Measurements from ENCODE around the gene YLPM1.
A peak's percentile ranks its signal among the peaks of the same experiment; 100 is the strongest.
"Not testable (repeated sequence)": the region's sequence is repeated elsewhere in the genome, so short reads cannot be mapped to it uniquely, and the experiment has no call there.

Gene YLPM1

GRCh38 chr14:74762917-74763802 lies at the start of gene YLPM1:
Gene YLPM1 (plus strand): TSS chr14:74763316. CDS start chr14:74763490, 174 bp downstream.
- DNase-seq (ENCODE audit: low read depth): peak; percentile 83

DNA sequence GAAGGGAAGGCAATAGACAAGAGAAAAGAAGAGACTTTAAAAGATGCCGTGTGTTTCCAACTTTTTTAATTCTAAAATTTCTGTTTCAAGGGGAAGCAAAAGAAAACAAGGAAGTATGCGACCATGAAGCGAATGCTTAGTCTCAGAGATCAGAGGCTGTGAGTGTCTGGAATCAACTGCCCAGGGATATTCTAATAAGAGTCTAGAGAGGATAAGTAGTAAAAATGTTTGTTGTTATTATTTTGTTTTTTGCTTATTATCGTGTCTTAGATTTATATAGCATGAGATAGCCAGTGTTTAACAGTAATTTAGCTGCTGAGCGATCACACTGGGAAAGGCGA lies 49.8 kb upstream of the YLPM1 start:
- no peak for DNase-seq (ENCODE audit: low read depth)

DNA sequence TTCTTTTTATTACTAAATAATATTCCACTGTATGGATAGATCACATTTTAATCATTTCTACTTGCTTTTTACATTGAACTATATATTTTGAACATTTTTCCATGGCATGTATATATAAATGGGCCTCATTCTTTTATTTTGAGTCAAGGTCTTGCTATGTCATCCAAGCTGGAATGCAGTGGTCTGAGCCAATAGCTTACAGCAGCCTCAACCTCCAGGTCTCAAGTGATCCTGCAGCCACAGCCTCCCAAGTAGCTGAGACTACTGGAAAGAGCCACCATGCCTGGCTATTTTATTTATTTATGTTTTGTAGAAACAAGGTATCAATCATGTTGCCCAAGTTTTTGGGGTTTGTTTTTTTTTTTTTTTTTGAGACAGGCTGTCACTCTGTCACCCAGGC lies 42.6 kb upstream of the YLPM1 start:
- no peak for DNase-seq (ENCODE audit: low read depth)

GRCh38 chr14:74723134-74723533 lies 40.0 kb upstream of the YLPM1 start:
- DNase-seq (ENCODE audit: low read depth): no peak

GRCh38 chr14:74732387-74732786 lies 30.7 kb upstream of the YLPM1 start:
- no peak for DNase-seq (ENCODE audit: low read depth)

DNA sequence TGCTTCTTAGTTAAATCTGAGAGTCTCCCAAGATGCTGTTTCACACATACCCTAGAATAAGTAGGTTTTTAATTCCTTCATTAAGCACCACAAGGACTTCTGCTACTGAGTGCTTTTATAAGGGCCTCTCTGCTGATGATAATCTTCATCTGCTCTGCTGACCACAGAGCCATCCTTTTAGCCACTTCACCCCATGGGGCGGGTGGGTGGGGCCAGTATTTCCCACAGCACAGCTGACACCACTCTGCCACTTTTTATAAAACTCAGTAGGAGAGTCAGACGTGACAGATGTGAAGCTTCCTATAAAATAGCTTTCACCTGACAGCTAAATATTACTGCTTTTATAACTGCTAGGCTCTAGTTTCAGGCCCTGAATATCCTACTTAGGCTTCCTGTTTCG lies 29.9 kb upstream of the YLPM1 start:
- DNase-seq (ENCODE audit: low read depth): no peak

DNA sequence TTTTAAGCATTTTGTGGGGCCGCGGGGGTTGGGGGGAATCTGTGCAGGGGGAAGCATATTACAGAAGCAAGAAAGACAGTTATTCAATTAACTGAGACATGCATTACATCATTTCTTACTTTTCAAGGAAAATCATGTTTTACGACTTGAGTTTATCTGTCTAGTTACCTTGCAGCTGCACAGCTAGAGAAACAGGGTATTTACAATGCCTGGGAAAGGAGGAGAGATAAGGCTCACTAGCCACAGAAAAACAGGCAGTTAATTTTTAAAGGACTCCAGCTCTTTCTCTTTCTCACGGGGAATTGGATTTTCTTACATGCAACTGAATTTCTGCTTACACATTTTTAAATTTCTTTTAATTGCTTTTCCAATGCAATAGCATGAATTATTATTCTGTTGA lies 28.0 kb upstream of the YLPM1 start:
- DNase-seq (ENCODE audit: low read depth): no peak

DNA sequence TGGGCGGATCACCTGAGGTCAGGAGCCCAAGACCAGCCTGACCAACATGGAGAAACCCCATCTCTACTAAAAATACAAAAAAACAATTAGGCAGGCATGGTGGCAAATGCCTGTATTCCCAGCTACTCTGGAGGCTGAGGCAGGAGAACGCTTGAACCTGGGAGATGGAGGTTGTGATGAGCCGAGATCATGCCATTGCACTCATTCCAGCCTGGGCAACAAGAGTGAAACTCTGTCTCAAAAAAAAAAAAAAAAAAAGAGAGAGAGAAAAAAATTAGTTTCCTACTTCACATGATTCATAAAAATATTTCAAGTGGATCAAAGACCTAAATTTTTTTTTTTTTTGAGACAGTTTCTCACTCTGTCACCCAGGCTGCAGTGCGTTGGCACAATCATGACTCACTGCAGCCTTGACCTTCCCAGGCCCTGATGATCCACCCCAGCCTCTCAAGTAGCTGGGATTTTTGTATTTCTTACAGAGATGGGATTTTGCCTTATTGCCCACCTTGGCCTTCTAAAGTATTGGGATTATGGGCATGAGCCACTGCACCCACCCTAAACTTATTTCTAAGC lies 25.3 kb upstream of the YLPM1 start:
- DNase-seq (ENCODE audit: low read depth): no peak

- DNase-seq (ENCODE audit: low read depth): no peak
These were observed 23.7 kb upstream of the YLPM1 start for GRCh38 chr14:74739293-74740030.

- no peak for DNase-seq (ENCODE audit: low read depth)
These were observed 15.9 kb upstream of the YLPM1 start for GRCh38 chr14:74747237-74747636.

GRCh38 chr14:74754157-74754556 lies 9.0 kb upstream of the YLPM1 start:
- no peak for DNase-seq (ENCODE audit: low read depth)

GRCh38 chr14:74754899-74755298 lies 8.2 kb upstream of the YLPM1 start:
- DNase-seq (ENCODE audit: low read depth): no peak

DNA sequence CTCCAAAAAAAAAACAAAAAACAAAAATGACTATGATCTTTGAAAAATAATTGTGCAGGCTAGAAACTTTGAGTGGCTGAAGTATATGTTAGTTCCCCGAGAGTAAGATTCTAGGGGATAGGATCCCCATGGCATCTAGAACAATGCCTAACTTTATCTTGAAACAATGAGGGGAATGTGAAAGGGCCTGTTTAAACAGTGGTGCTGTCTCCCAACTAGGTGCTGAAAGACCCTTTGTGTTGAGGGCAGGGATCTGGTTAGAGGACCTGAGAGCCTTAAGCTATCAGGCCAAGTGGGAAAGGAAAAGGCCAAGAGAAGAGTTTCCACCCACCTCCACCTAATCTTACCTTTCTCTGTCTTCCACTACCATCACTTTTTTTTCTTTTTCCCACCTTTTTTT lies 6.8 kb upstream of the YLPM1 start:
- DNase-seq (ENCODE audit: low read depth): no peak

DNA sequence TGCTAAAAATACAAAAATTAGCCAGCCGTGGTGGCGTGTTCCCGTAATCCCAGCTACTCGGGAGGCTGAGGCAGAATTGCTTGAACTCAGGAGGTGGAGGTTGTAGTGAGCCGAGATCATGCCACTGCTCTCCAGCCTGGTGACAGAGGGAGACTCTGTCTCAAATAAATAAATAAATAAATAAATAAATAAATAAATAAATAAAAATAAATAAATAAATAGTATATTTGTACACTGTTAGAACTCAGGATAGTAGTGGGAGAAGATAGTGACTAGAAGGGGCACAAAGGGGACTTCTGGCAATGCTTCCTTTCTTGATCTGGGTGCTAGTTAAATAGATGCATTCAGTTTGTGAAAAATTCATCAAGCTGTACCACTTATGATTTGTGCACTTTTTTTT lies 4.6 kb upstream of the YLPM1 start:
- not testable (repeated sequence) for DNase-seq (ENCODE audit: low read depth)

- DNase-seq (ENCODE audit: low read depth): no peak
These were observed 851 bp downstream of the YLPM1 start for GRCh38 chr14:74763803-74764531.

DNA sequence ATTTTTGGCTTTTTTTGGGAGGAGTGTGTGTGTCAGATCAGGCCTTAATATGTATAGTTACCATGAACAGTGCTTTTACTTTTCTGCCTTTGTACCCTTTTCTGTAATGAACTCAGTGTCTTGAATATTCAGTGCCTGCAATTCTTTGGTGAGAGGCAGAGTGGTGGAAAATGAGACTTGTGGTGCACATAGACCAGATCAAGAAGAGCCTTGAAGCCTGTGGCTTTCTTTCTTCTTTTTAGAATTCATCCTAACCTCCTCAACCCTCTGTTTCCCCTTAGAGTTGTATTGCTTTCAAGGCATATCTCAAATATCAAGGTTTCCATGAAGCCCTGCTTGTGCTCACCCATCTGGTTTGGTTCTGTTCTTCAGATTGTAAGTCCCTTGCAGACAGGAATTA lies 2.6 kb downstream of the YLPM1 start:
- no peak for DNase-seq (ENCODE audit: low read depth)

DNA sequence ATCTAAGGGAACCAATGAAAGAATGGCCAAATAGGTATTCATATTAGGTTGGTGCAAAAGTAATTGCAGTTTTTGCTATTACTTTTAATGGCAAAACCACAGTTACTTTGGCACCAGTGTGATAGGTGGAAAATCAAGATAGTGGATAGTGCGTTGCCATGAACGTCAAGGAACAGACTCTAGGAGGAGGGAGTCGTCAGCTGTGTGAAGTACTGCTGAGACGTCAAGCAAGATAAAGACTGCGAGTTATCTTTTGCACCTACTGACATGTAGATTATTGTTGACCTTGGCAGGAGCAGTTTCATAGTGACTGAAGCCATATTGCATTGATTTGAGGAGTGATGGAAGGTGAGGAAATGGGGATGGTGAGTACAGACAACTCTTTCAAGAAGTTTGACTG lies 8.3 kb downstream of the YLPM1 start:
- DNase-seq (ENCODE audit: low read depth): no peak

DNA sequence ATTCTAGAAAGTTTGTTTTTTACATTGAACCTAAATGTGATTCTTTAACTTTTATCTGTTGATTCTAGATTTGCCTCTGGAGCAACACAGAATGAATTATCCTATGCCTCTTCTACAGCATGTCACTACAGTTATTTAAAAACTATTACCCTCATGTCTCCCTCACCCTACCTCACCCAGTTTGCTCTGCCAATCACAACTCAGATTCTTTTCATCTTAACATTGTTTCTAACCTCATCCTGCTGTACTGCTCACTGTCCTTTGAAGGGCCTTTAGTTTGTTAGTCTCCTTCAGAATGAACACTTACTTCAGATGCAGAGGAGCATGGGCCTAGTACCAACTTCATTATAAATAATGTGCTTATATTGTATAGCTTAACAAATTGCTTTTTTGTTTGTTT lies 21.5 kb downstream of the YLPM1 start:
- no peak for DNase-seq (ENCODE audit: low read depth)

DNA sequence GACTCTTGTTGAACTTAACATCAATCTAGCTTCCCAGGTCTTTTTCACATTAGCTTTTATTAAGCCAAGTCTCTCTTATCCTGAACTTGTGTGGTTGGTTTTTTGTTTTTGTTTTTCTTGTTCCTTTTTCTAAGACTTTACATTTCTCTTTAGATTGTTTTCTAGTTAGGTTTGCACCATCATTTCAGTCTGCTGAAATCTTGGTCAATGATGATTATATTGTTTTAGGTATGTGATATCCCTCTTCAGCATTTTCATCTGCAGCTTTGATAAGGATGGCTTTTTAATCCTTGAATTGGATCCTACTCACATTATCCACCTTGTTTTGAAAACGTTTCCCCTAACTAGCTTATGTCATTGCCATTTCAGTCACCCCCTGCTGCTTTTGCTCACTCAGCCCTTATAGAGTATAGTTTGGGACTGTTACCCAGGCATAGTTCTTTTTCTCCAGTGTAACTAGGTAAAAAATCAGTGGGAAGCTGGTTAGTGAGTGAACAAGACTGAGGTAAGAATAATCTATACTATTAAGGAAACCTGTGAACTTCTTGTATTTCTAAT lies 22.0 kb downstream of the YLPM1 start:
- DNase-seq (ENCODE audit: low read depth): no peak

GRCh38 chr14:74786796-74787315 lies 23.7 kb downstream of the YLPM1 start:
- no peak for DNase-seq (ENCODE audit: low read depth)

- DNase-seq (ENCODE audit: low read depth): no peak
These were observed 29.3 kb downstream of the YLPM1 start for GRCh38 chr14:74792249-74793039.
